Gastrocnemius medialis (tissue), 4 donors: ENCODE measurements around the gene PARG. TPM values are rescaled to one million over a fixed set of nuclear protein-coding genes. Genes with fewer than 3 reads are reported as not detected.
"Not testable (repeated sequence)": the region's sequence is repeated elsewhere in the genome, so short reads cannot be mapped to it uniquely, and the experiment has no call there.

Source experiments
- ATAC-seq, 2 donors: fragments of 150-250 bp; one replicate each; pipeline ENCODE4 v1.9.1; 2016
- DNase-seq, 2 donors: peaks; one replicate each; pipeline ENCODE4 v3.0.0-alpha.2; 2019
- H3K27ac ChIP-seq, 4 donors: fragments of 200-600 bp; sonication (generic); 1 replicate in 1 of 4; 2 replicates in 3 of 4; pipeline ENCODE4 v1.5.1; 2016 to 2018; ENCODE audit warnings: mild to moderate bottlenecking in 2 of 4, moderate library complexity in 1 of 4
- H3K27me3 ChIP-seq, 3 donors: fragments of 200-600 bp; sonication (generic) in 2 of 3; 1 replicate in 1 of 3; 2 replicates in 2 of 3; pipeline versions ENCODE4 v1.5.1 to v1.6.0; 2016 to 2019; ENCODE audit warnings: mild to moderate bottlenecking in 1 of 3, moderate library complexity in 1 of 3
- H3K36me3 ChIP-seq, 2 donors: fragments of 200-600 bp; sonication (generic) in 1 of 2; one replicate each; pipeline ENCODE4 v1.5.1; 2017 to 2018
- H3K4me1 ChIP-seq, 2 donors: fragments of 200-600 bp; sonication (generic) in 1 of 2; one replicate each; pipeline ENCODE4 v1.5.1; 2016 to 2017; ENCODE audit warnings: mild to moderate bottlenecking in 2 of 2
- H3K4me3 ChIP-seq, 4 donors: fragments of 200-600 bp; sonication (generic) in 3 of 4; 1 replicate in 1 of 4; 2 replicates in 3 of 4; pipeline ENCODE4 v1.5.1; 2016 to 2019; ENCODE audit warnings: mild to moderate bottlenecking in 2 of 4
- H3K9me3 ChIP-seq, 3 donors: fragments of 200-600 bp; sonication (generic) in 2 of 3; 1 replicate in 1 of 3; 2 replicates in 2 of 3; pipeline ENCODE4 v1.5.1; 2016 to 2019
- in situ Hi-C, 4 donors: fragments of 200-750 bp; cut with MboI; loops; one replicate each; pipeline versions ENCODE4 v1.15.0 to v1.8.0; 2017; ENCODE audit warnings: low sequenced_read_pairs in 4 of 4
- intact Hi-C: fragments of 100-400 bp; cut with DNase I; formaldehyde crosslinking; loops from one replicate; pipeline ENCODE4 v1.15.1; 2023; ENCODE audit warnings: low total_unique reads
- total RNA-seq, 4 donors: library from RNA; depleted of rRNA; stranded (reverse); fragments of >200 nt; gene quantifications; one replicate each; pipeline versions ENCODE4 v1.1.0 to v1.2.3, GENCODE V29; 2016

PARG gene
- total RNA-seq, 4 donors from 2014 or later, result 14.3 to 18.9 (median 16.8) TPM

GRCh38 chr10:49943607-49944006 lies 1.8 kb upstream of the PARG start:
- H3K4me3 ChIP-seq, ATAC-seq, in situ Hi-C loops, DNase-seq, H3K9me3 ChIP-seq, H3K27me3 ChIP-seq, H3K36me3 ChIP-seq: not testable (repeated sequence)
- Histone ChIP-seq H3K4me1 (peaks cover 26 to 28% of the 10 kb centered on the region in 2 donors), H3K27ac (peak overlapping the region in 2 of 4 donors; percentile 18 to 38)
- intact Hi-C loops, result loop anchor here (5.0 kb wide), 1 partner anchor 679 kb away; the partner anchor contains the start of gene SGMS1

- DNase-seq, H3K9me3 ChIP-seq, H3K36me3 ChIP-seq, H3K27me3 ChIP-seq, in situ Hi-C loops: not testable (repeated sequence)
- ATAC-seq, result peak; percentile 21 to 26
- intact Hi-C loops, result loop anchor here (5.0 kb wide), 1 partner anchor 680 kb away; the partner anchor contains the start of gene SGMS1
- Histone ChIP-seq H3K4me3 (peak overlapping the region; percentile 84 to 91 (median 88)), H3K27ac (peak overlapping the region; percentile 91 to 93 (median 92)), H3K4me1 (peaks cover 25 to 26% of the 10 kb centered on the region in 2 donors)
Measured at GRCh38 chr10:49942339-49942705, 495 bp upstream of the PARG start.

GRCh38 chr10:49931959-49932728 lies 9.7 kb downstream of the PARG start:
- H3K4me1 ChIP-seq, ATAC-seq, H3K4me3 ChIP-seq, H3K27ac ChIP-seq, DNase-seq, H3K9me3 ChIP-seq, in situ Hi-C loops, H3K36me3 ChIP-seq, H3K27me3 ChIP-seq, intact Hi-C loops: not testable (repeated sequence)

GRCh38 chr10:49931276-49931675 lies 10.6 kb downstream of the PARG start:
- H3K9me3 ChIP-seq, DNase-seq, H3K36me3 ChIP-seq, ATAC-seq, in situ Hi-C loops, H3K4me1 ChIP-seq, H3K4me3 ChIP-seq, H3K27me3 ChIP-seq, intact Hi-C loops, H3K27ac ChIP-seq: not testable (repeated sequence)

DNA sequence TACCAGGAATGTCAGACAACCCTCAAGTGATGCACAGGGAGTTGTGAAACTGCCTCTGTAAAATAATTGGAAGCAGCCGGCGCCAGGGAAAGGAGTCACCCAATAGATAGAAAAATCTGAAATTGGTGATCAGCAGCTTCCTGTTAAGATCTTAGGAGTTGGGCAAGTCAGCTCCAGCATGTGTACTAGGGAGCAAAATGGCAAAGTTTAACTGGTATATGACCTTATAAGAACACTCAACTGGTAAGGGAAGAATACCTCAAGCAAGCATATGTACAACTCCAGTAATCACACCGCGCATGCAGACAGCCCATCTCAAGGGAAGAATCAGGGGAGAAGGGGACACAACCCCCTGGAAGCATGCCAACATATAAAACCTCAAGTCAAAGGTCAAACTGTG lies 18.3 kb downstream of the PARG start:
- H3K27me3 ChIP-seq, intact Hi-C loops, H3K4me3 ChIP-seq, H3K4me1 ChIP-seq, in situ Hi-C loops, DNase-seq, H3K27ac ChIP-seq, ATAC-seq, H3K9me3 ChIP-seq: not testable (repeated sequence)
- H3K36me3 ChIP-seq, result peaks cover 0 to 11% of the 10 kb centered on the region in 2 donors

DNA sequence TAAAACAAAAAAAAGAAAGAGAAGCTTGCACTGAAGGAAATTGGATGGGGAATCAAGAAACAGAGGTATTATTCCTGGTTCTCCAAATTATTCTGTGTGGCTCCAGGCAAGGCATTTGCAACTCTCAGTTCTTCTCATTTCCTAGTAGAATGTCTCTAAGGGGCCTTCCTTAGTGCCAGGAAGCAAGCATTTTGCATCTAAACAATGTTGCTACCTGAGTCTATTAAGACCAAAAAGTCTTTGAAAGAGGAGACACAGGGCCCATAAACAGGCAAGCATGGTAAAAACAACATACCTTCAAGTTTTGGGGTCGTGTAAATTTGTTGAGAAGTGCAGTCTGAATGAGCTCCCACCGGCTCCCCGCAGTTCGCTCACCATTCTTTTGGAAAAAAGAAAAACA lies 19.8 kb downstream of the PARG start:
- H3K4me1 ChIP-seq, H3K27me3 ChIP-seq, intact Hi-C loops, H3K4me3 ChIP-seq, ATAC-seq, H3K9me3 ChIP-seq, H3K27ac ChIP-seq, in situ Hi-C loops, DNase-seq: not testable (repeated sequence)
- peaks cover 0 to 10% of the 10 kb centered on the region in 2 donors for H3K36me3 ChIP-seq

GRCh38 chr10:49917927-49918326 lies 23.9 kb downstream of the PARG start:
- H3K27ac ChIP-seq, H3K27me3 ChIP-seq, intact Hi-C loops, H3K4me3 ChIP-seq, H3K36me3 ChIP-seq, in situ Hi-C loops, ATAC-seq, DNase-seq, H3K9me3 ChIP-seq, H3K4me1 ChIP-seq: not testable (repeated sequence)

GRCh38 chr10:49916451-49916850 lies 25.4 kb downstream of the PARG start:
- intact Hi-C loops, in situ Hi-C loops: not testable (repeated sequence)

GRCh38 chr10:49910295-49910694 lies 31.5 kb downstream of the PARG start:
- H3K27me3 ChIP-seq, in situ Hi-C loops, intact Hi-C loops, H3K9me3 ChIP-seq, H3K27ac ChIP-seq, H3K4me3 ChIP-seq, ATAC-seq, H3K4me1 ChIP-seq, H3K36me3 ChIP-seq, DNase-seq: not testable (repeated sequence)

More at GRCh38 chr10:49916451-49916850, 25.4 kb downstream of the PARG start:
- DNase-seq, H3K9me3 ChIP-seq, ATAC-seq, H3K27me3 ChIP-seq, H3K36me3 ChIP-seq, H3K4me3 ChIP-seq, H3K27ac ChIP-seq, H3K4me1 ChIP-seq: not testable (repeated sequence)

DNA sequence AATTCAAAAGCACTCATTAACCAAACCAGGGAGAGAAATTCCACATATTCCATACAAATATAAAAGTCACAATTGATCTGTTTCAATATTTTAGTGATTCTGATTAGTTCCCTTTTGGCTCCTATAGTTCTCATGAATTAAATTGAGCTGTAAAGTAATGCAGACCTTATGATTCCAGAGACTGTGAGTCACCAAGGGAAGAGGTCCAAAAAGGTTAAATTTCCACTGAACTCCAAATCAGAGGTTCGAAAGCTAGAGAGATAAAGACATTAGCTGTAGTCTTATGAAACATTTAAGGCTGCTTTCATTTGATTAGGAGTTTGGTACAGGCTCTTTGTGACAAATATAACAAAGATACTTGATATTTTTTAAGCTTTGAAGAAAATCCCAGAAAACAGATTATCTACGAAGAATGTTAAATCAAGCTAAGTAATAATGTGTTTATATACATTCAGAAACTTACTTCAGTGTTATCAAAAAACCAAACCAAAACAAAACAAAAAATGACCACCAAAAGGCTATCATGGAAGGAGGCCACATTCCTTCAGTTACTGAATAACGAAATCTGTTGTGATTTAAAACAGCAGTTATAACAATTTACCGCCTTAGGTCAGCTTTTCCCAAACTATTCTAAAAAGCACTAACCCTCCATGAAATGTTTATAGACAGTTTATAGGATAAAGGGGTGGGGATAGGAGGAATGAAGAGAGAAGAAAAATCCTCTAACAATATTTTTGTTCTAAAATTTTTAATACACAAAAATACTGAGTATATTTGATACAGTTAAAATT lies 33.3 kb downstream of the PARG start:
- H3K36me3 ChIP-seq, H3K27me3 ChIP-seq, H3K4me3 ChIP-seq, H3K4me1 ChIP-seq, H3K9me3 ChIP-seq, intact Hi-C loops, in situ Hi-C loops, DNase-seq, H3K27ac ChIP-seq, ATAC-seq: not testable (repeated sequence)

DNA sequence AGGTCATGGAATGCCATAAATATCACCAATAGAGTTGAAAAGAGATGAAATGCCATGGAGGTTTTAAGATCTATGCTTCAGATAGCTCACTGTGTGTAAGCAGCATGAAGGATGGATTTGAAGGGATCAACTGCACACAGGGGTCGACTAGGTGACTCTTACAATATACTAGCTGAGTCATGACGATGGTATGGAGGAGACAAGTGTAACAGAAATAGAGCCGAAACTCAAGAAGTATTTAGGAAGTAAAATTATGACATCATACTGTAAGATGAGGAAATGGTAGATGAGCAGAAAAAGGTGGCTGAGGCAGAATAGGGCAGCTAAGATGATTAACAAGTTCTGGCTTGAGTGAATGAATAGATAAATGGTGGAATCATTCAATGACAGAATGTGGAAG lies 38.0 kb downstream of the PARG start:
- H3K27me3 ChIP-seq, in situ Hi-C loops, ATAC-seq, H3K9me3 ChIP-seq, intact Hi-C loops, H3K36me3 ChIP-seq, H3K27ac ChIP-seq, H3K4me3 ChIP-seq, H3K4me1 ChIP-seq, DNase-seq: not testable (repeated sequence)
